SK-N-SH (cell line): ENCODE measurements around the gene CPSF3. TPM values are rescaled to one million over a fixed set of nuclear protein-coding genes. Genes with fewer than 3 reads are reported as not detected.
"Not testable (repeated sequence)": the region's sequence is repeated elsewhere in the genome, so short reads cannot be mapped to it uniquely, and the experiment has no call there.

Experiments used
- CTCF ChIA-PET: fragments of 300-600, 350-600 bp; formaldehyde crosslinking; extraction: SDS; loops from one replicate; lab custom pipeline; 2021; lab: Yijun Ruan, JAX
- POLR2A ChIA-PET: fragments of 350-600 bp; sonication (Branson Sonifier 250); formaldehyde crosslinking; extraction: SDS; loops from one replicate; lab custom pipeline; 2020; ENCODE audit warnings: antibody characterized with exemption, inconsistent platforms; lab: Yijun Ruan, JAX
- DNase-seq: peaks from one replicate; pipeline ENCODE4 v3.0.0; 2012
- H2AFZ ChIP-seq: fragments of 200-600 bp; sonication (generic); 2 replicates; pipeline ENCODE4 v1.8.1; 2016; ENCODE audit warnings: antibody characterized with exemption, mild to moderate bottlenecking, low read depth
- H3F3A ChIP-seq: fragments of 200-600 bp; sonication (generic); replicated peaks from 2 replicates; pipeline ENCODE3; 2016; ENCODE audit warnings: antibody characterized with exemption, mild to moderate bottlenecking; ENCODE audit not compliant: insufficient read depth
- H3K27ac ChIP-seq, 2 experiments: fragments of 200-500 bp in 1 of 2; fragments of 200-600 bp in 1 of 2; sonication (Bioruptor generic) in 1 of 2; sonication (generic), shearing (Covaris generic) in 1 of 2; 2 replicates each; pipeline versions ENCODE4 v1.5.1 to v1.6.1; 2014 to 2016; ENCODE audit warnings: low read depth in 2 of 2, inconsistent platforms in 1 of 2, low read length in 1 of 2, mild to moderate bottlenecking in 1 of 2, mixed read lengths in 1 of 2
- H3K27me3 ChIP-seq: fragments of 200-600 bp; sonication (generic), shearing (Covaris generic); 2 replicates; pipeline ENCODE4 v1.6.1; 2016; ENCODE audit warnings: mixed run types; ENCODE audit not compliant: insufficient read depth
- H3K36me3 ChIP-seq, 2 experiments: fragments of 200-500 bp in 1 of 2; fragments of 200-600 bp in 1 of 2; sonication (Bioruptor generic) in 1 of 2; sonication (generic) in 1 of 2; replicated peaks in 1 of 2; 2 replicates each; pipeline versions ENCODE3 to v1.5.1; 2014 to 2016; ENCODE audit warnings: low read length in 1 of 2, mild to moderate bottlenecking in 1 of 2; ENCODE audit not compliant: insufficient read depth in 2 of 2, control insufficient read depth in 1 of 2
- H3K4me1 ChIP-seq, 2 experiments: fragments of 200-500 bp in 1 of 2; fragments of 200-600 bp in 1 of 2; sonication (Bioruptor generic) in 1 of 2; sonication (generic), shearing (Covaris generic) in 1 of 2; 2 replicates each; pipeline versions ENCODE4 v1.5.1 to v1.6.1; 2014 to 2016; ENCODE audit warnings: low read depth in 1 of 2, low read length in 1 of 2, mixed run types in 1 of 2; ENCODE audit not compliant: insufficient read depth in 2 of 2, control insufficient read depth in 1 of 2
- H3K4me2 ChIP-seq: fragments of 200-600 bp; sonication (generic), shearing (Covaris generic); 2 replicates; pipeline ENCODE4 v1.6.1; 2017; ENCODE audit warnings: mixed run types
- H3K4me3 ChIP-seq, 2 experiments: fragments of 200-500 bp in 1 of 2; fragments of 200-600 bp in 1 of 2; sonication (Bioruptor generic) in 1 of 2; sonication (generic), shearing (Covaris generic) in 1 of 2; 2 replicates each; pipeline versions ENCODE4 v1.5.1 to v1.8.1; 2014 to 2016; ENCODE audit warnings: low read depth in 2 of 2, inconsistent platforms in 1 of 2, low read length in 1 of 2, mild to moderate bottlenecking in 1 of 2, mixed read lengths in 1 of 2, moderate library complexity in 1 of 2
- H3K79me2 ChIP-seq: fragments of 200-600 bp; sonication (generic); 2 replicates; pipeline ENCODE4 v1.8.1; 2017; ENCODE audit warnings: mild to moderate bottlenecking; ENCODE audit not compliant: insufficient read depth
- H3K9ac ChIP-seq: fragments of 200-600 bp; sonication (generic); 2 replicates; pipeline ENCODE4 v1.6.1; 2017; ENCODE audit warnings: mixed run types
- H3K9me2 ChIP-seq: fragments of 200-600 bp; sonication (generic); 2 replicates; pipeline ENCODE4 v1.6.1; 2017; ENCODE audit warnings: mixed run types
- H3K9me3 ChIP-seq: fragments of 200-600 bp; sonication (generic); 2 replicates; pipeline ENCODE4 v1.6.1; 2017; ENCODE audit warnings: mixed run types, mild to moderate bottlenecking, moderate library complexity
- H4K20me1 ChIP-seq: fragments of 200-600 bp; sonication (generic); 2 replicates; pipeline ENCODE4 v1.6.1; 2017; ENCODE audit warnings: mild to moderate bottlenecking, mixed run types; ENCODE audit not compliant: insufficient read depth
- ELF1 ChIP-seq: IDR thresholded peaks from 2 replicates; pipeline ENCODE4 v1.4.0; 2012
- EP300 ChIP-seq, 2 experiments: IDR thresholded peaks; 2 replicates each; pipeline versions ENCODE4 v1.4.0 to v1.6.1; 2012; ENCODE audit warnings: borderline replicate concordance in 1 of 2, low read depth in 1 of 2, low read length in 1 of 2
- FOXM1 ChIP-seq: IDR thresholded peaks from 2 replicates; pipeline ENCODE4 v1.4.0; 2012; ENCODE audit warnings: low read depth, mild to moderate bottlenecking
- GABPA ChIP-seq: IDR thresholded peaks from 2 replicates; pipeline ENCODE4 v1.4.0; 2012; ENCODE audit warnings: low read depth, mild to moderate bottlenecking
- GATA2 ChIP-seq: sonication (generic); formaldehyde crosslinking; IDR thresholded peaks from 2 replicates; pipeline ENCODE4 v1.5.0; 2020; ENCODE audit warnings: mild to moderate bottlenecking, missing genetic modification reagents
- POLR2AphosphoS5 ChIP-seq: IDR thresholded peaks from 2 replicates; pipeline ENCODE4 v1.6.1; 2012; ENCODE audit warnings: low read depth, low read length
- RFX5 ChIP-seq: IDR thresholded peaks from 2 replicates; pipeline ENCODE4 v1.6.1; 2012; ENCODE audit warnings: mild to moderate bottlenecking, improper control_type of control experiment, low read length
- RXRA ChIP-seq: IDR thresholded peaks from 2 replicates; pipeline ENCODE4 v1.4.0; 2012; ENCODE audit warnings: low read depth, mild to moderate bottlenecking, borderline replicate concordance
- TEAD4 ChIP-seq: IDR thresholded peaks from 2 replicates; pipeline ENCODE4 v1.4.0; 2012; ENCODE audit warnings: mild to moderate bottlenecking, borderline replicate concordance; ENCODE audit not compliant: insufficient read depth
- YY1 ChIP-seq: IDR thresholded peaks from 2 replicates; pipeline ENCODE4 v1.4.0; 2012; ENCODE audit warnings: low read depth, mild to moderate bottlenecking
- WGBS: methylation state at CpG from one replicate; pipeline ENCODE4 v1.1.6; 2017; ENCODE audit warnings: low lambda C conversion rate; 5-methylcytosine and 5-hydroxymethylcytosine counted together
- polyA plus RNA-seq, 3 experiments: library from polyadenylated mRNA; depleted of rRNA; stranded (reverse); fragments of >200 nt; gene quantifications; 2 replicates each; pipeline ENCODE4 v1.2.3, GENCODE V29; 2012
- TF ChIP-seq, protein P1 (sequence below): IDR thresholded peaks from 2 replicates; pipeline ENCODE4 v1.4.0; 2012; ENCODE audit warnings: low read depth
- TF ChIP-seq, protein P2 (sequence below): IDR thresholded peaks from 2 replicates; pipeline ENCODE4 v1.4.0; 2012; ENCODE audit warnings: low read depth, borderline replicate concordance
- TF ChIP-seq, protein P3 (sequence below): fragments of 150-350 bp; IDR thresholded peaks from 2 replicates; pipeline ENCODE4 v1.6.1; 2016; ENCODE audit warnings: mild to moderate bottlenecking, low read depth, low read length

Gene CPSF3
- polyA plus RNA-seq, 1 of the 3 experiments (the other 2 are of a cell fraction) = 34.2 TPM

DNA sequence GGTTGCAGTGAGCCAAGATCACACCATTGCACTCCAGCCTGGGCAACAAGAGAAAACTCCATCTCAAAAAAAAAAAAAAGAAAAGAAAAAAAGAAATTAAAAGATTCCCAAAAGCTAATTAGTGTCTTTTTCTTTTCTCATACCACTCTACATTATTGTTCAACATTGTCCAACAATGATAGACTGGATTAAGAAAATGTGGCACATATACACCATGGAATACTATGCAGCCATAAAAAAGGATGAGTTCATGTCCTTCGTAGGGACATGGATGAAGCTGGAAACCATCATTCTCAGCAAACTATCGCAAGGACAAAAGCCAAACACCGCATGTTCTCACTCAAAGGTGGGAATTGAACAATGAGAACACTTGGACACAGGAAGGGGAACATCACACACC, 90.5 kb downstream of the CPSF3 start:
- H4K20me1 ChIP-seq, H2AFZ ChIP-seq, POLR2A ChIA-PET, H3K4me2 ChIP-seq, H3K9me3 ChIP-seq, H3F3A ChIP-seq, H3K27me3 ChIP-seq, DNase-seq, H3K4me3 ChIP-seq, H3K79me2 ChIP-seq, H3K27ac ChIP-seq, H3K9ac ChIP-seq, H3K4me1 ChIP-seq, H3K9me2 ChIP-seq: not testable (repeated sequence)
- peaks cover 49 to 63% of the 10 kb centered on the region in 2 experiments for H3K36me3 ChIP-seq
- WGBS = 99% methylated on average over 3 of the region's 3 CpGs
- CTCF ChIA-PET = interaction anchor here (1.5 kb wide), 1 partner anchor 18 kb away, joined by 4 read pairs; no protein-coding TSS in a partner anchor

DNA sequence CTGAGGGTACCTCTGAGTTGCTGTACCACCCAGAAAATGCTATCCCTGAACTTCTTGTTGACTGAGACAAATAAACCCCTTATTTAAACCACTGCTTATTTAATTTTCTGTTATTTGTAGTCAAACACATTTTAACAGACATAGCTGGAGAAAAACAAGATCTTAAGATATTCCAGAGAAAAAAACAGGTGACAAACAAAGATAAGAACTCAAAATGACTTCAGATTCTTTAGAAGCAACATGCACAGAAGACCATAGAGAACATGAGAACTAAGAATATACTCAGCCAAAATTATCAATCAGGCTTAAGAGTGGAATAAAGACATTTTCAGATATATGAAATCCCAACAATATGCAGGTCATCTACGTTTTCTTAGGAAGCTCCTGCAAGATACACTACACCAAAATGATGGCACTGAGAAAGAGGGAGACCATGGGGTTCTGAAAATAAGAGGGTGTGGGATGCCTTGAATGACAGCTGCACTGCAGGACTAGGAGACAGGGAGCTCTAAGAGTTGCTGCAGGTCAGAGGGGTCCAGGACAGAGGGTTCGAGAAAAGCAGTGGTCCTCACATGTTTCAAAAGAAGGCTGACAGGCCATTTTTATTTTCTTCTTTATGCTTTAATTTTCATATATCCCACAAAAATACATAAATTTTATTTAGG, 93.8 kb downstream of the CPSF3 start:
- ChIA-PET CTCF (interaction anchor here (0.6 to 1.5 kb wide), 3 partner anchors 11 to 252 kb away, joined by 3 to 6 read pairs (median 3); partner anchors contain the start of gene ADAM17), POLR2A (no interaction called here)
- no peak overlapping the region for H2AFZ ChIP-seq
- H3K9me3 ChIP-seq = no peaks in the 10 kb centered on the region
- H4K20me1 ChIP-seq = no peaks in the 10 kb centered on the region
- no peaks in the 10 kb centered on the region for H3K79me2 ChIP-seq
- no peaks in the 10 kb centered on the region for H3F3A ChIP-seq
- no peak for DNase-seq
- no peak for TF ChIP-seq YY1
- TF ChIP-seq, protein P1, sequence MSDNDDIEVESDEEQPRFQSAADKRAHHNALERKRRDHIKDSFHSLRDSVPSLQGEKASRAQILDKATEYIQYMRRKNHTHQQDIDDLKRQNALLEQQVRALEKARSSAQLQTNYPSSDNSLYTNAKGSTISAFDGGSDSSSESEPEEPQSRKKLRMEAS = no peak
- TF ChIP-seq GATA2 (CRISPR knock-in tag) = no peak
- TF ChIP-seq ELF1 = no peak
- no peak for TF ChIP-seq POLR2AphosphoS5
- TF ChIP-seq, protein P2, sequence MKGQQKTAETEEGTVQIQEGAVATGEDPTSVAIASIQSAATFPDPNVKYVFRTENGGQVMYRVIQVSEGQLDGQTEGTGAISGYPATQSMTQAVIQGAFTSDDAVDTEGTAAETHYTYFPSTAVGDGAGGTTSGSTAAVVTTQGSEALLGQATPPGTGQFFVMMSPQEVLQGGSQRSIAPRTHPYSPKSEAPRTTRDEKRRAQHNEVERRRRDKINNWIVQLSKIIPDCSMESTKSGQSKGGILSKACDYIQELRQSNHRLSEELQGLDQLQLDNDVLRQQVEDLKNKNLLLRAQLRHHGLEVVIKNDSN = no peak
- TF ChIP-seq GABPA = no peak
- no peak for TF ChIP-seq EP300 (IDR thresholded peaks at IDR 0.05; ENCODE audit: borderline replicate concordance in 1 of 2, low read depth in 1 of 2, low read length in 1 of 2)
- TF ChIP-seq RXRA = no peak
- no peak for TF ChIP-seq TEAD4
- TF ChIP-seq RFX5 = no peak
- no peak for TF ChIP-seq FOXM1
- TF ChIP-seq, protein P3, sequence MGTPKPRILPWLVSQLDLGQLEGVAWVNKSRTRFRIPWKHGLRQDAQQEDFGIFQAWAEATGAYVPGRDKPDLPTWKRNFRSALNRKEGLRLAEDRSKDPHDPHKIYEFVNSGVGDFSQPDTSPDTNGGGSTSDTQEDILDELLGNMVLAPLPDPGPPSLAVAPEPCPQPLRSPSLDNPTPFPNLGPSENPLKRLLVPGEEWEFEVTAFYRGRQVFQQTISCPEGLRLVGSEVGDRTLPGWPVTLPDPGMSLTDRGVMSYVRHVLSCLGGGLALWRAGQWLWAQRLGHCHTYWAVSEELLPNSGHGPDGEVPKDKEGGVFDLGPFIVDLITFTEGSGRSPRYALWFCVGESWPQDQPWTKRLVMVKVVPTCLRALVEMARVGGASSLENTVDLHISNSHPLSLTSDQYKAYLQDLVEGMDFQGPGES = no peak
- H3K36me3 ChIP-seq = peaks cover 65 to 68% of the 10 kb centered on the region in 2 experiments
- no peak overlapping the region for H3K4me3 ChIP-seq
- H3K9ac ChIP-seq = no peak overlapping the region
- 98% methylated on average over 2 of the region's 2 CpGs for WGBS
- no peaks in the 10 kb centered on the region for H3K27me3 ChIP-seq
- no peak overlapping the region for H3K27ac ChIP-seq
- no peak overlapping the region for H3K4me2 ChIP-seq
- no peaks in the 10 kb centered on the region for H3K4me1 ChIP-seq
- no peaks in the 10 kb centered on the region for H3K9me2 ChIP-seq
